HepG2 (cell line): Measurements from ENCODE around the gene AUH. TPM values are rescaled to one million over a fixed set of nuclear protein-coding genes. Genes with fewer than 3 reads are reported as not detected.

Experiments
- HDAC6 ChIP-seq: fragments of 200-600 bp; sonication (generic); IDR thresholded peaks from 2 replicates; pipeline ENCODE4 v1.7.0; 2017; ENCODE audit warnings: mild to moderate bottlenecking, antibody characterized with exemption, low read length, low read depth
- MED13 ChIP-seq: sonication (generic); formaldehyde crosslinking; IDR thresholded peaks from 2 replicates; pipeline ENCODE4 v1.5.0; 2020; ENCODE audit warnings: missing genetic modification reagents
- MEIS2 ChIP-seq: sonication (generic); formaldehyde crosslinking; IDR thresholded peaks from 2 replicates; pipeline ENCODE4 v1.9.0; 2021; ENCODE audit warnings: mild to moderate bottlenecking, missing genetic modification reagents
- MTA1 ChIP-seq: sonication (generic); formaldehyde crosslinking; IDR thresholded peaks from 2 replicates; pipeline ENCODE4 v1.4.0; 2020; ENCODE audit warnings: missing genetic modification reagents, mild to moderate bottlenecking, borderline replicate concordance
- PAWR ChIP-seq: sonication (generic); formaldehyde crosslinking; IDR thresholded peaks from 2 replicates; pipeline ENCODE4 v1.4.0; 2020; ENCODE audit warnings: missing genetic modification reagents, mild to moderate bottlenecking, borderline replicate concordance
- SP1 ChIP-seq, 2 experiments: fragments of 450-650 bp in 1 of 2; sonication (generic) in 1 of 2; formaldehyde crosslinking in 1 of 2; IDR thresholded peaks; 2 replicates each; pipeline versions ENCODE4 v1.4.0 to v1.6.1; 2016 to 2020; ENCODE audit warnings: missing genetic modification reagents in 1 of 2
- SRSF1 ChIP-seq: fragments of 200-400 bp; formaldehyde crosslinking; optimal IDR thresholded peaks from 2 replicates; pipeline ENCODE3; 2017; ENCODE audit warnings: mild to moderate bottlenecking, low read depth, low read length, moderate library complexity
- TCF7 ChIP-seq: sonication (generic); IDR thresholded peaks from 2 replicates; pipeline ENCODE4 v1.6.1; 2016; ENCODE audit warnings: antibody characterized with exemption, low read depth
- XBP1 ChIP-seq: sonication (generic); formaldehyde crosslinking; IDR thresholded peaks from 2 replicates; pipeline ENCODE4 v1.5.0; 2020; ENCODE audit warnings: missing genetic modification reagents
- XRCC5 ChIP-seq: fragments of 200-400 bp; formaldehyde crosslinking; optimal IDR thresholded peaks from 2 replicates; pipeline ENCODE3; 2017; ENCODE audit warnings: mild to moderate bottlenecking, low read length
- ZFP62 ChIP-seq: sonication (generic); formaldehyde crosslinking; IDR thresholded peaks from 2 replicates; pipeline ENCODE4 v1.4.0; 2020; ENCODE audit warnings: missing genetic modification reagents
- ZNF282 ChIP-seq: fragments of 450-650 bp; IDR thresholded peaks from 2 replicates; pipeline ENCODE4 v1.6.1; 2018; ENCODE audit not compliant: partially characterized antibody
- ZNF30 ChIP-seq: sonication (generic); formaldehyde crosslinking; IDR thresholded peaks from 2 replicates; pipeline ENCODE4 v1.5.0; 2020; ENCODE audit warnings: mild to moderate bottlenecking, missing genetic modification reagents
- ZNF484 ChIP-seq: sonication (generic); formaldehyde crosslinking; IDR thresholded peaks from 2 replicates; pipeline ENCODE4 v1.5.1; 2020; ENCODE audit warnings: mild to moderate bottlenecking, low read depth, missing genetic modification reagents, borderline replicate concordance
- ZNF737 ChIP-seq: sonication (generic); formaldehyde crosslinking; IDR thresholded peaks from 2 replicates; pipeline ENCODE4 v1.5.0; 2020; ENCODE audit warnings: missing genetic modification reagents, mild to moderate bottlenecking, borderline replicate concordance
- polyA plus RNA-seq, 8 experiments: library from polyadenylated mRNA; depleted of rRNA in 3 of 8; stranded (reverse) in 7 of 8; unstranded in 1 of 8; fragments of >200 nt; fragmentation: Illumina TruSeq in 4 of 8; extraction: Trizol in 4 of 8; gene quantifications; 2 replicates each; pipeline versions ENCODE4 v1.2.1 to v1.2.3, GENCODE V29; 2011 to 2016; ENCODE audit warnings: low read depth in 4 of 8, missing spikeins in 1 of 8, mixed read lengths in 1 of 8; ENCODE audit not compliant: insufficient read depth in 1 of 8
- total RNA-seq, 5 experiments: library from RNA; depleted of rRNA; stranded (reverse); fragments of >200 nt; fragmentation: Illumina TruSeq; extraction: Trizol; gene quantifications; 2 replicates each; pipeline ENCODE4 v1.2.3, GENCODE V29; 2016; ENCODE audit warnings: low read depth in 1 of 5
- TF ChIP-seq, protein P1 (sequence below), 2 experiments: fragments of 450-650 bp in 1 of 2; sonication (generic) in 1 of 2; formaldehyde crosslinking in 1 of 2; IDR thresholded peaks; 2 replicates each; pipeline versions ENCODE4 v1.6.1 to v1.8.0; 2016 to 2022; ENCODE audit warnings: antibody characterized with exemption in 1 of 2, mild to moderate bottlenecking in 1 of 2, missing genetic modification reagents in 1 of 2
- TF ChIP-seq, protein P2 (sequence below): sonication (generic); formaldehyde crosslinking; IDR thresholded peaks from 2 replicates; pipeline ENCODE4 v1.5.0; 2020; ENCODE audit warnings: missing genetic modification reagents
- TF ChIP-seq, protein P3 (sequence below): sonication (generic); formaldehyde crosslinking; IDR thresholded peaks from 2 replicates; pipeline ENCODE4 v1.5.0; 2020; ENCODE audit warnings: missing genetic modification reagents
- TF ChIP-seq, protein P4 (sequence below): sonication (generic); formaldehyde crosslinking; IDR thresholded peaks from 2 replicates; pipeline ENCODE4 v1.8.0; 2022; ENCODE audit warnings: mild to moderate bottlenecking, missing genetic modification reagents, moderate library complexity

AUH gene
- total and polyA plus RNA-seq, 2 of the 13 experiments (the other 11 are each of a cell fraction or from before 2014, with no cell fraction given): 25.8 to 31.9 TPM

DNA sequence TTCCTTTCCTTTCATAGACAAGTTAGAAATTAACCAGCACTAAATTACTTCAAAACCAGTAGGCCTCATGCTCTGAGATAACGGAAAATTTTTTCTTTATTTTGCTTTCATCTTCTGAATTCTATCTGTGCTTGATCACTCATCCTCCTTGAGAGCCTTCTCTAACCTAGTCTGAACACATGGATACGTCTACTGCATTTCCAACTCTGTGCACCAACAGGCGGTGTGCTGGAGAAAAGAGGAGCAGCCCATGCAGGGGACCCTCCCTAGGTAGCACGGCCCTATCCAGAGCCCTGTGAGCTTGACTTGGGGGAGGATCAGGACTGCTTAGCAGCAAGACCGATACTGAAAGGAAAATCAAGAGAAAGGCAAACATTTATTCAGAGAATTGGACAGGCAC, 149.8 kb downstream of the AUH start (continued):
- TF ChIP-seq, protein P1, sequence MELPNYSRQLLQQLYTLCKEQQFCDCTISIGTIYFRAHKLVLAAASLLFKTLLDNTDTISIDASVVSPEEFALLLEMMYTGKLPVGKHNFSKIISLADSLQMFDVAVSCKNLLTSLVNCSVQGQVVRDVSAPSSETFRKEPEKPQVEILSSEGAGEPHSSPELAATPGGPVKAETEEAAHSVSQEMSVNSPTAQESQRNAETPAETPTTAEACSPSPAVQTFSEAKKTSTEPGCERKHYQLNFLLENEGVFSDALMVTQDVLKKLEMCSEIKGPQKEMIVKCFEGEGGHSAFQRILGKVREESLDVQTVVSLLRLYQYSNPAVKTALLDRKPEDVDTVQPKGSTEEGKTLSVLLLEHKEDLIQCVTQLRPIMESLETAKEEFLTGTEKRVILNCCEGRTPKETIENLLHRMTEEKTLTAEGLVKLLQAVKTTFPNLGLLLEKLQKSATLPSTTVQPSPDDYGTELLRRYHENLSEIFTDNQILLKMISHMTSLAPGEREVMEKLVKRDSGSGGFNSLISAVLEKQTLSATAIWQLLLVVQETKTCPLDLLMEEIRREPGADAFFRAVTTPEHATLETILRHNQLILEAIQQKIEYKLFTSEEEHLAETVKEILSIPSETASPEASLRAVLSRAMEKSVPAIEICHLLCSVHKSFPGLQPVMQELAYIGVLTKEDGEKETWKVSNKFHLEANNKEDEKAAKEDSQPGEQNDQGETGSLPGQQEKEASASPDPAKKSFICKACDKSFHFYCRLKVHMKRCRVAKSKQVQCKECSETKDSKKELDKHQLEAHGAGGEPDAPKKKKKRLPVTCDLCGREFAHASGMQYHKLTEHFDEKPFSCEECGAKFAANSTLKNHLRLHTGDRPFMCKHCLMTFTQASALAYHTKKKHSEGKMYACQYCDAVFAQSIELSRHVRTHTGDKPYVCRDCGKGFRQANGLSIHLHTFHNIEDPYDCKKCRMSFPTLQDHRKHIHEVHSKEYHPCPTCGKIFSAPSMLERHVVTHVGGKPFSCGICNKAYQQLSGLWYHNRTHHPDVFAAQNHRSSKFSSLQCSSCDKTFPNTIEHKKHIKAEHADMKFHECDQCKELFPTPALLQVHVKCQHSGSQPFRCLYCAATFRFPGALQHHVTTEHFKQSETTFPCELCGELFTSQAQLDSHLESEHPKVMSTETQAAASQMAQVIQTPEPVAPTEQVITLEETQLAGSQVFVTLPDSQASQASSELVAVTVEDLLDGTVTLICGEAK (IDR thresholded peaks at IDR 0.05): no peak
- TF ChIP-seq, protein P1 (CRISPR knock-in tag; IDR thresholded peaks at IDR 0.05): no peak
- TF ChIP-seq, protein P2, sequence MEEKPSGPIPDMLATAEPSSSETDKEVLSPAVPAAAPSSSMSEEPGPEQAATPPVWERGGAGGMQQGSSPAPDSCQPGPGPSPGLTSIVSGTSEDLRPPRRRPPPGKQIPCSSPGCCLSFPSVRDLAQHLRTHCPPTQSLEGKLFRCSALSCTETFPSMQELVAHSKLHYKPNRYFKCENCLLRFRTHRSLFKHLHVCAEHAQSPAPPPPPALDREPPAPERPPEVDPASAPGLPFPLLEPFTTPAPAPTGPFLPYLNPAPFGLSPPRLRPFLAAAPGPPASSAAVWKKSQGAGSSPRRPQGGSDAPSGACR (CRISPR knock-in tag): no peak
- no peak for TF ChIP-seq ZNF484
- TF ChIP-seq ZNF282: no peak
- no peak for TF ChIP-seq ZFP62 (CRISPR knock-in tag)
- TF ChIP-seq HDAC6: no peak
- TF ChIP-seq MEIS2: no peak
- TF ChIP-seq SP1 (IDR thresholded peaks at IDR 0.05): no peak
- no peak for TF ChIP-seq SP1 (CRISPR knock-in tag; IDR thresholded peaks at IDR 0.05)
- TF ChIP-seq ZNF30: no peak
- TF ChIP-seq, protein P3, sequence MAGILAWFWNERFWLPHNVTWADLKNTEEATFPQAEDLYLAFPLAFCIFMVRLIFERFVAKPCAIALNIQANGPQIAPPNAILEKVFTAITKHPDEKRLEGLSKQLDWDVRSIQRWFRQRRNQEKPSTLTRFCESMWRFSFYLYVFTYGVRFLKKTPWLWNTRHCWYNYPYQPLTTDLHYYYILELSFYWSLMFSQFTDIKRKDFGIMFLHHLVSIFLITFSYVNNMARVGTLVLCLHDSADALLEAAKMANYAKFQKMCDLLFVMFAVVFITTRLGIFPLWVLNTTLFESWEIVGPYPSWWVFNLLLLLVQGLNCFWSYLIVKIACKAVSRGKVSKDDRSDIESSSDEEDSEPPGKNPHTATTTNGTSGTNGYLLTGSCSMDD (CRISPR knock-in tag): no peak
- TF ChIP-seq XBP1: no peak
- no peak for TF ChIP-seq MED13 (CRISPR knock-in tag)
- no peak; the same call in 1 of the 2 replicates for TF ChIP-seq TCF7
- no peak for TF ChIP-seq PAWR (CRISPR knock-in tag)
- TF ChIP-seq, protein P4, sequence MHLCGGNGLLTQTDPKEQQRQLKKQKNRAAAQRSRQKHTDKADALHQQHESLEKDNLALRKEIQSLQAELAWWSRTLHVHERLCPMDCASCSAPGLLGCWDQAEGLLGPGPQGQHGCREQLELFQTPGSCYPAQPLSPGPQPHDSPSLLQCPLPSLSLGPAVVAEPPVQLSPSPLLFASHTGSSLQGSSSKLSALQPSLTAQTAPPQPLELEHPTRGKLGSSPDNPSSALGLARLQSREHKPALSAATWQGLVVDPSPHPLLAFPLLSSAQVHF (CRISPR knock-in tag): no peak
- peak; percentile 52 for TF ChIP-seq XRCC5
- no peak for TF ChIP-seq SRSF1
- no peak for TF ChIP-seq ZNF737 (CRISPR knock-in tag)
- TF ChIP-seq MTA1: no peak
